Hematopoietic multipotent progenitor cell treated with erythropoietin and hydrocortisone succinate and interleukin-3 and kit ligand, for 4 days (in vitro differentiated cells): ENCODE results near the gene CAMK1G.

ENCODE experiments used
- DNase-seq: peaks from one replicate; pipeline ENCODE4 v3.0.0-alpha.2; 2015

The CAMK1G gene

DNA sequence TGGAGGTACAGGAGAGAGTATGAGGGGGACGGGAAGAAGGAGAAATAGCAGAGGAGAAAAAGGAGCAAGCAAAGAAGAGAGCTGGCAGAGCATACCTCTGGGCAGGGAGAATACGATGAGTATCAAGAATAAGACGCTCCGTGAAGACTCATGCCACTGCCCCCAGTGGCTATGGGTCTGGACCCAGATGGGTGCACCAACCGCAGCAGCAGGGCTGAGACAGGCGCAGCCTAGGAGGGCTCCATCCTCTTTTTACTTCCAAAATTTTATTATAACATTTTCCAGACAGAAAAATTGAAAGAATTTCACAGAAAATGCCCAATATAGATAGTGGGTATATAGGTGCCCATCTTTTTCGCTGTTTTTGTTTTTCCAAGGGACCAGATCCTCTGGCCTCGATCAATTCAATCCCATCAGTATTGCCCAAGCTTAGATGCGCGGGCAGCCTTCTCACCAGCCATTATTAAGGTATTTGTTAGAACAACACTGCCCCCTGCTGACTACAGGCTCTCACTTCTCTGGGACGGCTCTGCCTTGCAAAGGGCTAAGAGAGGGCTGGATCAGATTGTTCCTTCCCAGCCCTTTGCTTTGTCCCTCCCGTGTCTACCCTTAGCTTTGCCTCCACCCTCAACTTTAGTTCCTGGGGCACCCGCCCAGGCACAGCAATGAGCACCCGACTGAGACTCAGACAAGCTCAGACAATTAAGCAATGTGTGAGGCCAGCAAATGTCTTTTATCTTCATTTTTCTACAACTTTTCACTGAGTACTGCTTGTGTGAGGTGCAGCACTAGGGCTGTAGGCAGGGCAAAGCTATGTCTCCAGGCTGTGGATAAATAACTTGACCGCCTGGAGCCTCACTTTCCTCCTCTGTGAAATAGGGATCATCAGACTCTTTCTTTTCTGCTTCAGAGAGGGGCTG is 17.5 kb upstream of the CAMK1G start:
- DNase-seq = peak; percentile 92

DNA sequence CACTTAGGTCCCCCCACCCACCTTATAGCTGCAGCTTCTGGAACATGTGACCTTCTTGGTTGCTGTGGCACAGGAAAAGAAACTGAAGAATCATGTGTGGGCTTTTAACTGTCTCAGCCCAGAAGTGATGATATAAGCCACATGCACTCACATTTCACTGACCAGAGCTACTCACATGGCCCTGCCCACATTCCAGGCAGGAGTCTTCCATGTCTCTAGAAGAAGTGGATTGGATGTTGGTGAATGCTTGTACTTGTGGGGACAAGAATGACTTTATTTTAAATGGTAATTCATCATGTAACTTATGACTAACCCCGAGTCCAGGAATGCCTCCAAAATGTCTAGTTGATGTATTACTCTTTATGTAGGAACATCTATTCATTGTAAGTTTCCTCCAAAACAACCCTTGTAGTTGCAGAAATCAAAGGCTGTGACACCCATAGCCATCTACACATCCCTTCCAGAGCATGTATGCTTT is 15.8 kb upstream of the CAMK1G start:
- no peak for DNase-seq

DNA sequence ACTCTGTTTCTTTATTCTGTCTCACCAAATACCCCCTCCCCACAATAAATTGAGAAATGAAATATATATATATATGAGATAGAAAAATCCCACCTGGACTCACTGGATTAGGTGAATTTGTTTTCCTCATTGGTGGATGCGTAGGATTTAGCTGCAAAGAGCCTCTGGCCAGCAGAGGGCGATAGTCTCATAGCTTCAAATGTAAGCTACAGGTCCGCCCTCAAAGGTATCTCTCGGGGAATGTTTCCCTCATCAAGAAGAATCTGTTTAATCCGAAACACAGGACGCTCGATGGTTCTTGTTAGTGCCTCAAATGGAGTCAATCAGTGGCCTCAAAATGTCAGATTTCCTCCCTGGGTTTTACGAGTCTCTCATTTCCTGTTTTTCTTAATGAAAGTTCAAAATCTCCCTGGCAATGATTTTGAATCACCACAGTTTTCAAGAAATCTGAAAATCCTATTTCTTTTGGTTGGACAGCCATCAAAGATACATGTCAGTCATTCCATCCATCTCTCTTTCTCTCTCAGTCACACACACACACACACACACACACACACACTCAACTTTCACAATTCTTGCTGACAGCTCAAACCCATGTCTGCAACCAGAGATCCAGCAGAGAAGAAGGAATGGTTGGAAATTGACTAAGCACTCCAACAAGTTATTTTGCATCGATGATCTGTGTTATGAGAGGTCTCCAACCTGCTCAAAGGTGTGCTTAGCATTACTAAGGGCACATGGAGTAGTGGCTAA is 13.9 kb upstream of the CAMK1G start:
- peak; percentile 85 for DNase-seq

DNA sequence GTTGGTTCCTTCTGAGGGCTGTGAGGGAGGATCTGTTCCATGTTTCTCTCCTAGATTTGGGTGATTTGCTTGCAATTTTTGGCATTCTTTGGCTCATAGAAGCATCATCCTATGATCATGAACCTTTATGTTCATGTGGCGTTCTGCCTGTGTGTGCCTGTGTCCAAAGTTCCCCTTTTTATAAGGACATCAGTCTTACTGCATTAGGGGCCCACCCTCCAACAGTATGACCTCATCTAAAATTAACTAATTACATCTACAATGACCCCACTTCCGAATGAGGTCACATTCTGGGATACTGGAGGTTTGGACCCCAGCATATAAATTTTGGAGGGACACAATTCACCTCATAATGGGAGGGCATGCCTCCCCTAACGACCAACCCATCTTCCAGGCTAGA is 12.8 kb upstream of the CAMK1G start:
- no peak for DNase-seq

DNA sequence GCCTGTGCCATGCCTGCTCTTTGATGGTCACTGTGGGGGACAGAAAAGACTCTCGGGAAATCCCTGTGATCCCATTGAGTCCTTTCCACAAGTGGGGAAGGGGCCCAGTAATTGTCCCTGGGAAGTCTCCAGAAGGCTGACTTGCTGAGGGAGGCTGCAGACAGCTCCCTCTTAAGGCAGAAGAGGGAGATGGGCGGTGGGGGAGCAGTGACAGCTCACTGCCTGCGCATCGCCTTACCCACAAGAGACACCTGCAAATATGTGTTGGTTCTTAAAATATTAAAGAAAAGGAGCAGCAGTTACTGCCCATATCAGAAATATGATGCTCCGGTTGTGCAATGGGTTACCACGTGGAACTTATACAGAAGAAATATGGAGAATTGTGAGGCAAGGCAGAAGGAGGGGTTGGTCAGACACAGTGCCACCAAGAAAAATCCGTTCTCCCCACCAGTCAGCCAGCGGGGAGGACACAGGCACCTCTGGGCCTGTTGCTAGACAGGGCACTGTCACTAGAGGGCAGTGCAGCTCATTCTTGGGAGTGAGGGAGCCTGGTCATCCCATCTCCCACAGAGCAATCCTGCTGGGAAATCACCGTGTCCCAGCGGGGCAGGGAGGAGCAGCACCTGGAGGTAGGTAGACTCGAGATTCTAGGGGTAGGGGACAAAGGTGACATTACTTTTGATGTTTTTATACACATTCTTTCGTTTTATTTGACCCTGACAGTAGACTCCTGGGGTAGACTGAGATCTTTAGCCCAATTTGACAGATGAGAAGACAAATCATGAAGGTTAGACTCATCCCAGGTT is 6.9 kb upstream of the CAMK1G start:
- DNase-seq = peak; percentile 75

DNA sequence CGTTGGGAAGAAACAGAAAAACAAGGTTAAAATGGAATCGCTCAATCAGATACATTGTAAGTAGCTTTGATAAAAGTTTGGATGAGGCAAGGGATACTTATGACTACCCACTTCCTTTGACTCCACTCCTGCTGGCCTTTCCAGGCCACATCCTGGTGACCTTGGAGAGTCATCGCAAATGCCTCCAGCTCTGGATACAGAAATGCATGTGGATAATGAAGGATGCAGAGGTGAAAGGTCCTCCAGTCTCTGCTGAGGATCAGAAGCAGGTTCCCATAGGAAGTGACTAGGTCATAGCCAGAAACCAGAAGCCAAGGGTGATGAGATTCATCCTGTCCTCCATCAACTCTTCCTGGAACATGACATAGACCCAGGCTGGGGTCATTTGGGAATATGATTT is 6.2 kb upstream of the CAMK1G start:
- no peak for DNase-seq

DNA sequence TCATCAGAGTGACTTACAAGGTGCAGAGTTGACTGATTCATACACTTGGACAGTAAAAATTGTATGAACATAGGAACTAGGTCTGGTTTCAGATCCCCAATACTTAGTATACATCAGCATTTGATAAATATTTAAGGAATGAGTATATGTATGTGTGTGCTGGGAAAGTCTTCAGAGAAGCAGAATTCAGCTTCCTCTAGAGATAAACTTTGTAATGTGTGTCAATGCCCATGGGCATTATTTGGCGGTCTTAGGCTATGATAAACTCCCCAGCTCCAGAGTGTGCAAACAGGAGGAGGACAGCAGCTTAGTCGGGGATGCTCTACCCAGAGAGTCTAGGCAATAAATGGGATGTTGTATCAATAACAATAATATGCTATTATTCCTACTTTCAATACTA is 2.9 kb upstream of the CAMK1G start:
- DNase-seq = no peak

DNA sequence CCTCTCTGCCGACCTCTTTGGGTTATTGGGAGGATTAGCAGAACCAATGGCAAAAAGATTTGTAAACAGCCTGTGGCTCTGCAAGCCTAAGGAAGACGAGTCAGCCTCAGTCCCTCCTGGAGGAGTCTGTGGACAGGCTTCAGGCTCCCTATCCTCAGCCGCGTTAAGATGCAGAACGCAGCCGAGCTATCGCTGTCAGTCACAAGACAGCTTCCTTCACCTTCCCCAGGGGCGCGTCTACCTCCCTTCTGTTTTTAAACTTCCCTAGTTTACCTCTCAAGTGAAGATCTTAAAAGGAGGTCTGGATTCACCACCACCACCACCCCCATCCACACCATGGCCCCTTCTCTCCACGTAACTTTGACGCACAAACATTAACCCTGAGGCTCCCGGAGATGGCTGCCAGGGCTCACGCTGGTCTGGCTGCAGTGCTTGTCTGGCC is 738 bp downstream of the CAMK1G start:
- no peak for DNase-seq

DNA sequence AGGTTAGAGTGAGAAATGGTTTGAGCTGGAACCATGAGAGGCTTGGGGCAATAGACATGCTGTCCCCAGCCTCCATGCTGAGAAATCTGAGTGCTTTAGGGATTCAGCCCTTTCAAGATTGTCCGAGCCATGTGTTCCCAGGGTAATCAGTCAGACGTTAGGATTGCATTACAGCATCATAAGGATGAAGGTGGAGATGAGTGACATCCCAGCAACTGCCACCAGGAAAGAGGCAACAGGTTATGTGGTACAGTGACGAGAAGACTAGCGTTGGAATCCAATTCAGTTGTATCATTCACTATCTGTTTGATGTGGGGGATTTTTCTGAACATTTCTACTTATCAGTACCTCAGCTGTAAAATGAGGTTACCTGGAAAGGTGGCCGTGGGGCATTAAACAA is 1.7 kb downstream of the CAMK1G start:
- DNase-seq = no peak

DNA sequence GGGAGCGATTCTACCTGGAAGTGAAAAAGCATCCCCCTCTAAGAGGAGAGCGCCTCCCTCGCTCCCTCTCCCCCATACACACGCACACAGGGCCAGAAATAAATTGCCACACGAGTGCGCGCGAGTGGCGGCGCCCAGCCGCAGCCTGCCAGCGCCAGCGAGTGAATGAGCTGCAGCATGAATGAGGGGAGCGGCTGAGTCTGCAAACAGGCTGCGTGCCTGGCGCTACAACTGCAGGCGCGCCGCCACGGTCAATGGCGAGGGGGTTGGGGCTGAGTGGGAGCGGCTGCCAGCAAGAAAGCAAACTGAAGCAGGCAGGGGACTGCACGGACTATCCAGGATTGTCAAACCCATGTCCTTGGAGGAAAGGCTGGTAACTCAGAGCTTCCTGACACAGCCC is 2.2 kb downstream of the CAMK1G start:
- DNase-seq = peak; percentile 53

DNA sequence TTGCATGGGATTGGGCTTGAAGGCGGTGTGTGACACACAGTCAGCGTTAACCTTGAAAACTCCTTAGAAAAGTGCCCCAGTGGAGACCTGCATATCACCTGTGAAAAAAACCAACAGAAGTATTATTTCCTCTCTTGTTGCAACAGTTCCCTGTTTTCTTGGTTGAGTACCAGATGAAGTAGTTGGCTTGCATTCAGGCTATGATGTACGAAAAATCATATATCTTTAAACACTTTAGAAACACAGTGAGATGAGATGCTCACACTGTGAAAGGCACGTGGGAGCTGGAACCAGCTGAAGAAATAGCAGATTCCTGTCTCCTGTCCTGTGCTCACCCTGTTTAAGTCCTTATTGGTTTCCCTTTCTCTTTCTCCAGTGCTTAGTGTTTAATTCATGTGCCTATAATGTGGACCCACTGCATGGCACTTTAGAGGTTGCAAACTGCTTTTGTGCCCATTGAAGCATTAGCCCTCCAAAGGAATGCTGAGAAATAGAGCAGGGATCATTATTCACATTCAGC is 2.8 kb downstream of the CAMK1G start:
- no peak for DNase-seq

DNA sequence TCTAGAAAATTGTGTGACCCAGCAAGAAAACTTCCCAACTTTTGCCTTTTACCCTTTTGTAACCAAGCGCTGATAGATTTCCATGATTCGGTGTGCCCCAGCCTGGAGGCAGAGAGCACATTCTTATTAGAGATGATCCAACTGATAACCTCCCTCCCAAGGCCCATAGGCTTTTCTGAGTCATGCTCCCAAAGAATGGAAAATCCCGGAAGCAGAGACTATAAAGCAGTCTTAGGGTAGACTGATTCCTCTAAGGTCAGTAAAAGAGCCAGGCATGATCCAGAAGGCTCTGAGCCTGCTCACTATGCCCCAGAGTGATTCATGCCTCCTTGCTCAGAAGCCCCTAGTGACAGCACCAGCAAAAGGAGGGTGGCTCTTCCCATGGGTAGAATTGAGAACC is 4.3 kb downstream of the CAMK1G start:
- no peak for DNase-seq

DNA sequence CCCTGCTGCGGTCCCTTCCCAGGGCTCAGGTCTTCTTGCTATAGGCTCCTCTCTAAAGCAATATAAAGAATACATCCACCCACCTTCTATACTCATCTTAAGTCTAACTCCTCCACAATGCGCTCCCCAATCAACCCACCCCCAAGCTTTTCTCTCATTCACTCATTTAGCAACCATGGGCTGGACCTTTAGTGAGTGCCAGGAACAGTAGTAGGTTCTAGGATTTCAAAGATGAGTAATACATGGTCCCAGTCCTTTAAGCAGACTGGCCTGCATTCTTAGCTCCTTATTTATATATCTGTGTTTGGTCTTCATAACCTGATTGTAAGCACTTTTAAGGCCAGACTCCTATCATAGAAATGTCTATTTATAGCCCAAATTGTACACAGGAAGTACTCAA is 5.9 kb downstream of the CAMK1G start:
- DNase-seq = no peak

DNA sequence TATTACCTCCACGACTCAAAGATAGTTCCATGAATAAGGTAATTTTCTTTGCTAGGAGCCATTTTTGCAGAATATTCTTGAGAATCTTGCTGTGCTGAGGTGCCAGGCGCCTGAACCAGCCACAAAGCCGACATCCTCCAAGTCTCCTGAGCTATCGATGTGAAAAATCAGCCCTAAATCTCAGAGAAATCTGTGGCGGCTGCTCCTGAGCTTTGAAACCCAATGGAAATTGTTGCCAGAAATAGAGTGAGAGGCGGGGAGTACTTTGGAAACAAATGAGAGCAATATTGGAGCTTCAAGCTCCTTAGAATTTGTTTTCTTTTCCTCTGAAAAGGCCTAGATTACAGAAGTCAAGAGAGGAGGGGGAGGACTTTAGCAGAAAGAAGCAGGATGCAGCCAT is 6.3 kb downstream of the CAMK1G start:
- DNase-seq = no peak

DNA sequence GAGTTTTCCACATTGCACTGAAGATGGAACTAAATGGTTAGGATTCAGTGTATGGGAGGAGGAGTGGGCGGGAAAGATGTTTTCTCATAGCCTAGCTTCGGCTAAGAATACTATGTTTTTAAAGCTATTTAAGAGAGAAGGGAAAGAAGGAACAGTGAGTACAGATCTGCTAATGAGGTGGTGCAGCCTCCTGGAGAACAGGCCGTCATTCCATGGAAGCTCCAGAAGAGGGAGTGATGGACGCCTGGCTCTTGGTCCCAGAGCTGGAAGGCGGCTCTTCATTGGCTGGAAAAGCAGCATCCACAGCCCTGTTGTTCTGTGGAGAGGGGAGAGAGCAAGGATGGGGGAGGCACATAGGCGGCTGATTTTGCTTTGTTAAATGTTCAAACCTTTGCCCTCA is 6.9 kb downstream of the CAMK1G start:
- no peak for DNase-seq

DNA sequence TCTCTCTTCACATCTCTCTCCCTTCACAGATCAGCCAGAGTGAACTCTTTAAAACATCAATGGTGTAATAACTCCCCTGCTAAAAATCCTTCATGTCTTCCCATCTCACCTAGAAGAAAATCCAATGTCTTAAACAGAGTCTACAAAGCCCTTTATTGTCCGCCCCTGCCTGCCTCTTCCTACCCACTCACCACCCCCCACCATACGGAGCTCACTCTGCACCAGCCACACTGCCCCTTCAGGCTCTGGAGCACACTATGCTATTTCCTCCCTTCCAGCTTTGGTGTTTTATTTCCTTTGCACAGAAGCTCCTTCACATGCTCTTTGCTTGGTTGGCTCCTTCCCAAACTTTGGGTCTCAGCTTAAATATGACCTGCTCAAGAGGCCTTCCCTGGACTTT is 10.2 kb downstream of the CAMK1G start:
- no peak for DNase-seq

DNA sequence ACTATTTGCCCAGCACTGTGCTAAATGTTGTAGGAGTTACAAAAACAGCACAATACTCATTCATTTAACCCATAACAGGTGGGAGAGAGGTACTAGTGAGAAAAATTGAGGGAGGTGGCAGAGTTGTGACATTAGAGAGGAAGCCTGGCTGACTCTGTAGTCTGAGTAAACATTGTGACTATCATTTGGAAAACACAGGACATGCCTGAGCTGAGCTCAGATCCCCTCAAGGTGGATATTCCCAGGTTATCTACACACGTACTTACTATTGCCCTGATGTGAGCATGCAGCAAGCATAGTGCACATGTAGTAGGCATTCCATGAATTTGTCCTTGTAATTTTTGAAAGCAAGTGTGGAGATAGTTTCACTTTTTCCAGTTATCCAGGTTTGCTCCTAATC is 10.9 kb downstream of the CAMK1G start:
- DNase-seq = no peak

DNA sequence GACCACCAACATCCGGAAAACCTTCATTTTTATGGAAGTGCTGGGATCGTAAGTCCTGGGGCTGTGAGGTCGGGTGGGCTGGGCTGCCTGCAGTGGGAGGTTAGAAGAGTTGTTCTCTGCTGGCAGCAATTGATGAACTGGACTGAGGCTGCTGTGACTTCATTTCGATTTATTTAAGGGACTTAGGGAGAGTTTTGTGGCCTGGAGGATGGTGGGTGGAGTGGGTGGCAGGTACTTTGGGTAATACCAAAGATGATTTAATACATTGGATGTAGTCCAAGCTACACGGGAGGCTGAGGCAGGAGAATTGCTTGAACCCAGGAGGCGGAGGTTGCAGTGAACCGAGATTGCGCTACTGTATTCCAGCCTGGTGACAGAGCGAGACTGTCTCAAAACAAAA is 11.5 kb downstream of the CAMK1G start:
- DNase-seq = no peak

DNA sequence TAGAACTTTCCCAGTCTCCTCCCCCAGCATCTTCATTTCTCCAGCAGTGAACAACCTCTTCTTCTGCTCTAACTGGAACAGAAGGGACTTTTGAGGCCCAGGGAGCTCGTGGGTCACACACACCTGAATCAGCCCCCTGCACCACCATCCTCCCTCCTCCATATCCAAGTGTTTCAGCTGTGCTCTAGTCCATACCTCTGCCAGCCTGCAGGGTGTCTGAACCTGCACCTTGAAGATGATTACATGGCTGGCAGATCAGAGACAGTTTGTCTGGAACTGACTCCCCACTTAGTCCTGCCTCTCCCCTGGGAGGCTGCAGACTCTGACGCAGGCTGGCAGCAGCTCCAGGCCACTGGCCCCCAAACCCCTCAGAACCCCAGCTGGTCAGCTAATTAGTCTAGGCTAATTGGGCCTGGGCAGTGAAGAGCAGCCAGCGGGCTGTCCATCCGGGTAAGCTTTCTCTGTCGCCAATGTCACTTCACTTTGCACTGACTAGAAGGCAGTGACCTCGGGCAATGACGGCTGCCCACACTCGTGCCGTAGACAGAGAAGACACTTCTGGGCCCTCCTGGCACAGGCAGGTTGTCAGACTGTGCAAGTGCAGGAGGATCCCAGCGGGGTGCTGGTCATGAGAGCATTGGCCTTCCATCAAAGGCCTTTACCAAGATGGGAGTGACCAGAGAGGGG is 12.2 kb downstream of the CAMK1G start:
- DNase-seq = no peak

DNA sequence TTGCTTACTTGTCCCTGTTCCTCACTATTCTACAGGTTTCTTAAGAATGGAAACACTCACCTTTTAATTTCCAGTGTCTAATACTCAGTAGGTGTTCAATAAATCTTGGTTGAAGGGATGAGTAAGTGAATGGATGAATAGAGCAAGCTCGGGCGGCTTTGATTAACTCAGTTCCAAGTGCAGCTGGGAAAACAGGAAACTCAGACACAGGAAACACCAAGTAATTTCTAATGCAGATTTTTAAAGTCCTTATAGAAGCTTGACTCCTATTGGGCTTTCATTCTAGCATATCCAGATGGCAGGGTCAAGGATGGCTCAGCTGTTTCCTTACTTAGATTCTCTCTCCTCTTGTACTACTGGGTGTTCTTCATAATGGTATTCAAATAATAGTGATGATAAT is 14.0 kb downstream of the CAMK1G start:
- DNase-seq = no peak

DNA sequence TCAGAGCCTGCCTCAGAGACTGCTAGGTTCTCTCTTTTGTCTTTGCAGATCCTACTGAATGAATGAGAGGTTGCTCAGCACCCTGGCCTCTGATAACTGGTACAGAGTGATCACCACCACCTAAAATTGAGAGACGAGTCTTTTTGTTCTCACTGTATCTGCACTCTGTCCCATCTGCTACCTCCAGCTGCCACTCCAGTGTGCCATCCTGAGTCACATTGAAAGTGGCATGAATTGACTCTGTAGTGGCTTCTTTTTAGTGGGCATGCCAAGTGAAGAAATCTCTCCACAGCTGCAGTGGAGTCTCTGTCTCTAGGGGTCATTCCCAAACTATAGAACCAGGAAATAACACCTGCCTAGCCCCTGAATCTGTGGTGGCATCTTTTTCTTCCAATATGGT is 14.7 kb downstream of the CAMK1G start:
- DNase-seq = no peak

DNA sequence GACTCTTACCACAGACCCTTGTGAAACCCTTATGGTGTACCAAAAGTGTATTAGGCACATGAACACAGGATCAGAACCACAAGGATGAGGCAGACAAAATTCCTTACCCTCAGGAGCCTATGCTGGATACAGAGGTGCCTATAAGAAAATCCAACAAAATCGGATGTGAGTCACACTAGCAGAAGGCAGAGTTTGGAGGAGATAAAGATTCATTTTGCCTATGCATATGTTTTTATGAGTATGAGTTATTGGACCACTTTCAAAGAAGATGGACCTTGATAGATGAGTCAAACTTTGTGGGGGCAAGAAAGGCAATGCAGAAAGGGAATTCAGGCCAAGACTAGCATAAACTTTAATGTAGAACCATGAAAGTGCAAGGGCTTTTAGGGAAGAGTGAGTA is 17.0 kb downstream of the CAMK1G start:
- DNase-seq = no peak
